PC-3 (cell line): ENCODE results near the gene TEAD3. TPM values are rescaled to one million over a fixed set of nuclear protein-coding genes. Genes with fewer than 3 reads are reported as not detected.

Source experiments
- ATAC-seq: fragments of 200-7000 bp; cut with Tn5 transposase; 2 replicates; pipeline ENCODE4 v1.9.1; 2020; ENCODE audit warnings: mild to moderate bottlenecking, moderate library complexity
- BruUV-seq: library from RNA; stranded (reverse); fragments of 400-500 nt; replicated peaks from 2 replicates; lab custom pipeline; 2021; lab: Mats Ljungman, UMichigan
- CTCF ChIA-PET: fragments of 300-600 bp; sonication (Branson Sonifier 250); formaldehyde crosslinking; loops from one replicate; lab custom pipeline; 2022; ENCODE audit warnings: antibody characterized with exemption; lab: Charles Lee
- POLR2A ChIA-PET: fragments of 300-600 bp; sonication (Branson Sonifier 250); formaldehyde crosslinking; loops from one replicate; lab custom pipeline; 2022; ENCODE audit warnings: antibody characterized with exemption; ENCODE audit not compliant: unreplicated experiment; lab: Charles Lee
- DNase-seq: peaks from one replicate; pipeline ENCODE4 v3.0.0-alpha.2; 2015
- H2AFZ ChIP-seq: fragments of 300-600 bp; sonication (generic); 2 replicates; pipeline ENCODE4 v1.6.0; 2016; ENCODE audit warnings: antibody characterized with exemption, low read length
- H3F3A ChIP-seq: fragments of 300-600 bp; sonication (generic); one replicate; pipeline ENCODE4 v1.6.0; 2017; ENCODE audit warnings: antibody characterized with exemption, low read length, control low read depth, mild to moderate bottlenecking; ENCODE audit not compliant: unreplicated experiment
- H3K27ac ChIP-seq: fragments of 300-600 bp; sonication (generic); 2 replicates; pipeline ENCODE4 v1.5.1; 2016; ENCODE audit warnings: mild to moderate bottlenecking, low read length
- H3K27me3 ChIP-seq: fragments of 300-600 bp; sonication (generic); 2 replicates; pipeline ENCODE4 v1.6.1; 2016; ENCODE audit warnings: low read length, mixed read lengths
- H3K36me3 ChIP-seq: fragments of 300-600 bp; sonication (generic); 2 replicates; pipeline ENCODE4 v1.6.1; 2016; ENCODE audit warnings: low read depth, mixed run types, low read length, mixed read lengths
- H3K4me1 ChIP-seq: fragments of 300-600 bp; sonication (generic); 2 replicates; pipeline ENCODE4 v1.5.1; 2016; ENCODE audit warnings: low read length; ENCODE audit not compliant: insufficient read depth
- H3K4me2 ChIP-seq: fragments of 300-600 bp; sonication (generic); 2 replicates; pipeline ENCODE4 v1.6.0; 2016; ENCODE audit warnings: low read length
- H3K4me3 ChIP-seq: fragments of 300-600 bp; sonication (generic); 2 replicates; pipeline ENCODE4 v1.5.1; 2016; ENCODE audit warnings: mild to moderate bottlenecking, low read length, mixed read lengths
- H3K79me2 ChIP-seq: fragments of 300-600 bp; sonication (generic); 2 replicates; pipeline ENCODE4 v1.6.1; 2017; ENCODE audit warnings: low read length, mixed read lengths
- H3K9ac ChIP-seq: fragments of 300-600 bp; sonication (generic); 2 replicates; pipeline ENCODE4 v1.6.0; 2016; ENCODE audit warnings: mild to moderate bottlenecking, low read length
- H3K9me2 ChIP-seq: fragments of 300-600 bp; sonication (generic); replicated peaks from 2 replicates; pipeline ENCODE4 v1.6.1; 2016; ENCODE audit warnings: mixed run types, low read length, mixed read lengths
- H3K9me3 ChIP-seq: fragments of 300-600 bp; sonication (generic); 2 replicates; pipeline ENCODE4 v1.6.1; 2016; ENCODE audit warnings: low read length, mixed read lengths
- H4K20me1 ChIP-seq: fragments of 300-600 bp; sonication (generic); 2 replicates; pipeline ENCODE4 v1.6.1; 2016; ENCODE audit warnings: low read length, mixed read lengths
- EZH2 ChIP-seq: fragments of 300-600 bp; sonication (generic); IDR thresholded peaks from one replicate; pipeline ENCODE4 v1.6.1; 2017; ENCODE audit warnings: antibody characterized with exemption, mild to moderate bottlenecking, low read length; ENCODE audit not compliant: unreplicated experiment
- EZH2phosphoT487 ChIP-seq: fragments of 300-600 bp; sonication (generic); IDR thresholded peaks from 2 replicates; pipeline ENCODE4 v1.6.1; 2018; ENCODE audit warnings: mild to moderate bottlenecking, antibody characterized with exemption, low read length, borderline replicate concordance
- intact Hi-C: fragments of 100-400 bp; cut with micrococcal nuclease; formaldehyde crosslinking; loops from 2 replicates; pipeline ENCODE4 v1.9.0; 2023
- total RNA-seq: library from RNA; depleted of rRNA; stranded (reverse); fragments of >200 nt; gene quantifications from 2 replicates; pipeline ENCODE4 v1.2.3, GENCODE V29; 2014
- TF ChIP-seq, protein P1 (sequence below): fragments of 300-600 bp; sonication (generic); conservative IDR thresholded peaks from 2 replicates; pipeline ENCODE4 v1.5.1; 2017; ENCODE audit warnings: antibody characterized with exemption, low read depth, mild to moderate bottlenecking, low read length

The TEAD3 gene
- total RNA-seq, 1 experiment from 2014 or later = 9.2 TPM

DNA sequence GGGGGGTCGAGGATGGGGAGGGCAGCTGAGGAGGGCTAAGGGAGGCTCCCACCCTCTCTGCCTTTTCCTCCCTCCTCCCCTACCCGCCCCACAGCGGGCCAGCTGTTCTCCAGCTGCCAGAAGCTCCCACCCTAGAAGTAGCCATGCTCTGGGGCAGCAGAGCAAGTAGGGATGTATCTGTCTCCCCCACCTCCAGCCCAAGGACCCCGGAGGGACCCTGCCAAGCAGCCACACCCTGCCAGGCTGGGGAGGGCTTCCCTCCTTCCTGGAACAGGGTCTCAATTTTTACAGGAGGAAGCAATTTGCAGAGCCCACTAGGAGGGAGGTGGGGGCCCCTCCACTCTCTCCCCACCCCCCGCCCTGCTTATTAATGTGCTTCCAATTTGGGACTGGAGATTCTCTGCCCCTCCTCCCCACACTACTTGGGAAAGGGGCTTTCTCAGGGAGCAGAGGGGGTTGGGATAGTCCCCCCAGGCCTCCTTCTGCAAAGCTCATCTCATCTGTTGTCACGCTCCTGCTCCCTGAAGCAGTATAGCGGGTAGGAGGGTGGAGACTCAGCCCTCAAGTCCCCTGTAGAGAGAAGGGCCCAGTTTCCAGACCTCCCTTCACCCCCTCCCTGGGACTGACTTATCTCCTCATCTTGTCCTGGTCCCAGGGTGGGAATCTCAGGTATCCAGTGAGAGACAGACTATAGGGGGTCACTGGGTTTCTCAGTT is 4.5 kb downstream of the TEAD3 start:
- Histone ChIP-seq H3K9ac (no peak overlapping the region), H3K9me2 (no peaks in the 10 kb centered on the region), H2AFZ (no peak overlapping the region), H3K36me3 (no peaks in the 10 kb centered on the region), H3F3A (no peaks in the 10 kb centered on the region), H4K20me1 (no peaks in the 10 kb centered on the region; the same call in 1 of the 2 replicates), H3K79me2 (peaks cover 44% of the 10 kb centered on the region), H3K4me1 (peaks cover 36% of the 10 kb centered on the region), H3K4me3 (no peak overlapping the region), H3K27me3 (no peaks in the 10 kb centered on the region), H3K9me3 (no peaks in the 10 kb centered on the region), H3K27ac (no peak overlapping the region), H3K4me2 (no peak overlapping the region)
- BruUV-seq = no TSS peak
- POLR2A ChIA-PET = interaction anchor here (0.5 kb wide), 1 partner anchor 1026 kb away, joined by 3 read pairs; no protein-coding TSS in a partner anchor
- ATAC-seq (no peak), DNase-seq (no peak)
- TF ChIP-seq EZH2phosphoT487 (no peak), EZH2 (no peak)
- TF ChIP-seq, protein P1, sequence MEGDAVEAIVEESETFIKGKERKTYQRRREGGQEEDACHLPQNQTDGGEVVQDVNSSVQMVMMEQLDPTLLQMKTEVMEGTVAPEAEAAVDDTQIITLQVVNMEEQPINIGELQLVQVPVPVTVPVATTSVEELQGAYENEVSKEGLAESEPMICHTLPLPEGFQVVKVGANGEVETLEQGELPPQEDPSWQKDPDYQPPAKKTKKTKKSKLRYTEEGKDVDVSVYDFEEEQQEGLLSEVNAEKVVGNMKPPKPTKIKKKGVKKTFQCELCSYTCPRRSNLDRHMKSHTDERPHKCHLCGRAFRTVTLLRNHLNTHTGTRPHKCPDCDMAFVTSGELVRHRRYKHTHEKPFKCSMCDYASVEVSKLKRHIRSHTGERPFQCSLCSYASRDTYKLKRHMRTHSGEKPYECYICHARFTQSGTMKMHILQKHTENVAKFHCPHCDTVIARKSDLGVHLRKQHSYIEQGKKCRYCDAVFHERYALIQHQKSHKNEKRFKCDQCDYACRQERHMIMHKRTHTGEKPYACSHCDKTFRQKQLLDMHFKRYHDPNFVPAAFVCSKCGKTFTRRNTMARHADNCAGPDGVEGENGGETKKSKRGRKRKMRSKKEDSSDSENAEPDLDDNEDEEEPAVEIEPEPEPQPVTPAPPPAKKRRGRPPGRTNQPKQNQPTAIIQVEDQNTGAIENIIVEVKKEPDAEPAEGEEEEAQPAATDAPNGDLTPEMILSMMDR = no peak
- CTCF ChIA-PET = interaction anchor here (0.5 kb wide), 1 partner anchor 30 kb away, joined by 3 read pairs; no protein-coding TSS in a partner anchor
- intact Hi-C loops = no loop called here

DNA sequence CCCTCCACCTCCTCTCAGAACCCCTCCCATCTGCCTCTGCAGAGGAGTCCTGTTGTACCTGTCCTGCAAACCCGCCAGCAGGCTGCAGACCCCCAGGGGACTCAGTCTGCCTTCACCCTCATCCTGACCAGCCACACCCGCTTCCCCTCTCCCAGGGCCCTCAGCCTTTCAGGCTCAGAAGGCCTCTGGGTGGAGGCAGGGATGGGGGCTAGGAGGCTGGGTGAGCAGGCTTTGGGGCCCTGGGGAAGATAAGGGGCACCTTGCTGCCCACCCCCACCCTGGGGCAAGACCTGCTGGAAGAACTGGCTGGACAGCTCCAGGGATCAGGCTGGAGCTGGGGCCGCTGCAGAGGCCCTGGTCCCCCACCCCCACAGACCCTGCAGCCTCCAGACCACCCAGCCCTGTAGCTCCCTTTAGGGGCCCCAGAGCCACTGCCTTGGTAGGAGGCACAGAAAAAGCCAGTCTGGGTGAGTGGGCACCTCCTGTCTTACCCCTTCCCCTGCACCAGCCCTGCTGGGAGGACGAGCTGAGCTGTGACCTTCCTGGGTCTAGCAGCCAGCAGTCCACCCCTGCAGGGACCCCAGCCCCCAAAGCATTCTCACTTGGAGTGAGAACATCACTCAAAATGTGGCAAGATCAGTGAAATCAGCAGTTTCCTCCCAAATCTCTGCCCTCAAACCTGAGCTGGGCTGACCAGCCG is 5.2 kb downstream of the TEAD3 start:
- Histone ChIP-seq H4K20me1 (no peaks in the 10 kb centered on the region; the same call in 1 of the 2 replicates), H3K27me3 (no peaks in the 10 kb centered on the region), H3K4me3 (no peak overlapping the region), H3K9me2 (no peaks in the 10 kb centered on the region), H3K27ac (no peak overlapping the region), H3K9me3 (no peaks in the 10 kb centered on the region), H3K36me3 (no peaks in the 10 kb centered on the region), H3K79me2 (peaks cover 48% of the 10 kb centered on the region), H2AFZ (no peak overlapping the region), H3K4me2 (no peak overlapping the region), H3K9ac (no peak overlapping the region), H3F3A (no peaks in the 10 kb centered on the region), H3K4me1 (peaks cover 40% of the 10 kb centered on the region)
- ChIA-PET CTCF (interaction anchor here (0.5 kb wide), 1 partner anchor 31 kb away, joined by 3 read pairs; no protein-coding TSS in a partner anchor), POLR2A (interaction anchor here (0.5 kb wide), 1 partner anchor 1025 kb away, joined by 3 read pairs; no protein-coding TSS in a partner anchor)
- no TSS peak for BruUV-seq
- ATAC-seq = no peak
- DNase-seq = no peak
- TF ChIP-seq, protein P1 = no peak
- TF ChIP-seq EZH2 (no peak), EZH2phosphoT487 (no peak)
- intact Hi-C loops = no loop called here
